ENCODE results near the gene CLASP1.
"Not testable (repeated sequence)": the region's sequence is repeated elsewhere in the genome, so short reads cannot be mapped to it uniquely, and the experiment has no call there.

Gene CLASP1

DNA sequence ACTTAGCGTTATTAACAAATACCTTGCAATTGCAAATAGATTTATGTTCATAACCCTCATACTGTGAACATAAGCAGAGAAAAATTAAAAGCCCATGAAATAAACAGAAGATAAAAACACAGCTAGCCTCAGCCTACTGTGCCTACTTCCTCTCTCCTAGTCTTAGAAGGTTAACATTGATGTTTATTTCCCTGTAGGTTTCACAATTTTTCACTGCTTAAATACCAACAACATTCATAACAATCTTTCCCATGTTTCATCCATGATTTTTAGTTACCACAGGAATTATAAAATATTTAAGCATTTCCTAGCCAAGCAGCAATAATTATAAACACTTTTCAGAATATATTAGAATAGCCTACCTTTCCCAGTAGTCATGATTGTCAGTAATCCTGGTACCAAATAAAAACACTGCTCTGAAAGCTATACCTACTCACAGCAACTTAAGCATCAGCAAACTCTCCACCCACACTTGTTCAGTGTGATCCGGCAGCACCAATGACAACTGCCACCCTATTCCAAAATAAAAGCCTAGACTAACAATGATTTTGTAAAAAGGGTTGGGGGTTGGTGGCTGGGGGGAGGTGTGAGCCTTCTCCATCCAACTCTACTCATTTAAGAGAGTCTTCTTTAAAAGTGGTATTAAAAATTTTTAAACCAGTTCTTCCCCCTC lies 159.2 kb downstream of the CLASP1 start:
- intact Hi-C loops (cut with DNase I), result no loop called here
- peak in 1 of 10 donors; percentile 67 for DNase-seq

DNA sequence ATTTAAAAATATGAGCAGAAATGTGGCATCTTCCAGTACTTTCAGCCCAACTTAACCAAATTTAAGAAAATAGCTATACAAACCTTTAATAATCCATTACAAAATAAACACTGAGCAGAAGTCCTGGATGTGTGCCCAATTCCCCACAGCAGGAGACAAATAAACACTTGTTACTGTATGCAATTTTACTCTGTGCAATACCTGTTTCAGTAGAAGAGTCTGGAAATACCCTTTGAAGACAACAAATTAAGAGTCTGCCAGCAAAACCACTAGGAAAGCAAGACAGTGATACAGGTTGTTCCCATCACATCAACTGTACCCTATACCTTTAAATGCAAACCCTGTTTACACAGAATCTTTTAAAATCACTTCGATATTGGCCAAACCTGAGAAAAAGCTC lies 160.0 kb downstream of the CLASP1 start:
- no peak for DNase-seq
- intact Hi-C loops (cut with DNase I), result no loop called here

DNA sequence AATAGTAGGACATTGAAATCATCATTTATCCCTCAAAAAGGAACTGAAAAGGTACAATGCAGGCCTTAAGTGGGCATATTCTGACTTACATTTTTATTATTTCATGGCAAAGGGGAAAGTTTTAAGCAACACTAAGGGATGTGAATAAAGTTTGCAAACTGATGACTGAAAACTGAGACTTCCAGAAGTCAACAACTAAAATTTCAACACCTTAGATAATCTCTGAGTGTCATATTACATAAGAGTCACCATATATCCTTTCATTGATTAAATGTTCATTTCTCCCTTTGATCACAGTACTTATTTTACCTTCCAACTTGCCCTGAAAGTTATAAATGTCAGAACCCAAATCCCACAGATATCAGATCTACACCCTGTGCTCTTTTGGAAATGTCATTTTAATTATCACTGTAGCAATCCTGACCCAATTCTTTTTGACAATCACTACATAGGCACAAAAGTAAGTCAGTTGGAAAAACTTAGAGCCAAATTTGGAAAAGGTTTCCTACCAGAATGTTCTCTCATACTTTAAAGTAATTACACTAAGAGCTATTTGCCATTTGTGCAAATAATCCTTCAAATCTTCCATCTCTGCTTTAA lies 163.0 kb downstream of the CLASP1 start:
- intact Hi-C loops (cut with DNase I), result no loop called here

DNA sequence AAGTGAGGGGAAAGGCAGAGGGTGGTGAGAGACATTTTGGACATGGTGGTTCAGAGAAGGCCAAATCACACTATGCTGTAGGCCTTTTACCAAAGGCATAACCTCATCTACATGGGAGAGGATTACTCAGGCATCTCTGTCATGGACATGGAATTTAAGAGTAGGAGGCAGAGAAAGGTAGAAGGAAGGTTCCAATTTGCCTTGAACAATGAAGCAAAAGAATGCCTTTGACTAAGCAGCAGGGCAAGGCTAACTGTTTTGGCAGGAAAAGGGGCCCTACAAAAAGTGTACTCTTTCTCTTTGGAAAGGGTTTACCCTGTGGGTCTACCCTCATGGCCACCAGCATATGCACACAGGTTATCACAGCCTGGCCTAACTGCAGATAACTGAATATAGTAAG lies 164.2 kb downstream of the CLASP1 start:
- intact Hi-C loops (cut with DNase I), result no loop called here

More for the DNA sequence above, 163.0 kb downstream of the CLASP1 start:
- no peak for DNase-seq

DNA sequence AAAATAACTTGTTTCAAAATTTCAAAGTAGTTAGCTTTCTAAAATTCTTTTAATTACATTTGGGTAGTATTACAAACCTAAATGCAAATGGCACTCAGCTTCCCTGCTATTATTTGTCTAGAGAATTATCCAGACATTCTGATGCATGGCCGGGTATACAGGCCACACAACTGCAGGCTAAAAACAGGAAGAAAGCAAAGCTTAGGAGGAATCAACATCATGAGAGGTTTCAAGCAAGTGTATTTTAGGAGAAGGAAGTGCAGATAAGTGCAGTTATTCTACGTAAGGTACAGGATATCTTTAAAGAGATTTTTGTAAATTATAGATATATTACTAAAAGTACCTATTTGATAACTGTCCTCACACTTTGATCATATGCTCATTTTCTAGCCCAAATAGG lies 165.4 kb downstream of the CLASP1 start:
- intact Hi-C loops (cut with DNase I), result no loop called here
- DNase-seq, result no peak

More for the DNA sequence above, 164.2 kb downstream of the CLASP1 start:
- DNase-seq, result no peak

DNA sequence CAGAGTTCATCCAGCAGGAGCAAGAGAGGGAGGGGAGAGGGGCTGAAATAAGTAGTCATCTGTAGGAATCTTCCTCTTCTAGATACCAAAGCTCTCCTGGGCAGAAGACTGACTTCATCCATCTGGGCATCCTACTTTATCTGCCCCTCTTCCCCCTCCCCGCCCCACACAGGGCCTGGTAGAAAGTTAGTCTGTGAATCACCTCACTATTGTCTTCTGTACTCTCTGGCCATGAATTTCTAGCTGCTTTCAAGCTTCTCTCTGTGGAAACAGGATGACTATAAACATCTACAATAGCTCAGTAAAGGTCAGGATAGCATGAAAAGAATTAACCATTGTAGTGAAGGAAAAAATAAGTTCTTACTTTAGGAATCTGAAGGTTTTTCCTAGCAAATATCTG lies 166.2 kb downstream of the CLASP1 start:
- intact Hi-C loops (cut with DNase I), result no loop called here
- no peak for DNase-seq

DNA sequence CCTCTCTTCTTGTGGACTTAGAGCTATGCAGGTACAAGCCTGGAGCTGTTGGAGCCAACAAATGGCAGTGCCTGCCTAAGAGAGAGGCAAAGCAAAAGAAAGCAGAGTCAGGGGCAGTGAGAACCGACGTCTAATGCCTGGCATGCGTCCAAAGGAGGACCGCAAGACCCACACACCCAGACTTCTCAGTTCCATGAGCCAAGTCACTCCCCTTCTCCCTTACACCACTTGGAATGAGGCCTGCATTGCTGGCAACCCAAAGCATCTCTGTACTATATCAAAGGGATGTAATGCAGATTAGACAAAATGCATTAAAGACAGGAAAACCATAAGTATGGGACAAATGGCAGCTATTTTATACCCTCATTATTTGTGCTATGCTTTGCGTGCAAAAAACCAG lies 168.4 kb downstream of the CLASP1 start:
- DNase-seq, result no peak
- intact Hi-C loops (cut with DNase I), result no loop called here

DNA sequence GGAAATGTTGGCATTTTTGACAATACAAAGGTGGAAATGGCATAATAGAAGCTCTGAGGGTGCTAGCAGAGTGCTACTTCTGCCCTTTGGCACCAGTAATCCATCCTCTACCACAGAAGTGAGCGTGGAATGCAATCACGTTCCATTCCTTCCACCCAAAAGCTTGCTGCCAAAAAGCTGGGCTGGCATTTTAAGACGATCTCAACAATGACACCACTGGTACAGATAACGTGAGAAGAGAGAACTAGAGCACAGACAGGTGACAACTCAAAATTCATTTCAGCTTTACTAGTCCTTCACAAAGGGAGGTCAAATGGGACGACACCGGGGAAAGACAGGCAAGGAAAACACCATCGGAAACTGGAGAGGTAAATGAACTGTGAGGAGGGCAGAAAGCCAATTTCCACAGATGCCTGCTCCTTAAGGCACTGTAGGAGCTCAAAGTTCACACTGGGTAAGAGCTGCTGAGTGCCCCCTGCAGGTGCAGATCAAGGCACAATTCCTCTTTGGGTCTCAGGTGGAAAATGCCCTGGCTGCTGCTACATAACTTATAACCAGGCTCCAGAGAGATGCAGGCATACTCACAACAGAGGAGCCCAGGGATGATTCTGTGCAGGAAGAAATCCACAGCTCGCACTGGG lies 169.3 kb downstream of the CLASP1 start:
- intact Hi-C loops (cut with DNase I), result no loop called here
- no peak for DNase-seq

DNA sequence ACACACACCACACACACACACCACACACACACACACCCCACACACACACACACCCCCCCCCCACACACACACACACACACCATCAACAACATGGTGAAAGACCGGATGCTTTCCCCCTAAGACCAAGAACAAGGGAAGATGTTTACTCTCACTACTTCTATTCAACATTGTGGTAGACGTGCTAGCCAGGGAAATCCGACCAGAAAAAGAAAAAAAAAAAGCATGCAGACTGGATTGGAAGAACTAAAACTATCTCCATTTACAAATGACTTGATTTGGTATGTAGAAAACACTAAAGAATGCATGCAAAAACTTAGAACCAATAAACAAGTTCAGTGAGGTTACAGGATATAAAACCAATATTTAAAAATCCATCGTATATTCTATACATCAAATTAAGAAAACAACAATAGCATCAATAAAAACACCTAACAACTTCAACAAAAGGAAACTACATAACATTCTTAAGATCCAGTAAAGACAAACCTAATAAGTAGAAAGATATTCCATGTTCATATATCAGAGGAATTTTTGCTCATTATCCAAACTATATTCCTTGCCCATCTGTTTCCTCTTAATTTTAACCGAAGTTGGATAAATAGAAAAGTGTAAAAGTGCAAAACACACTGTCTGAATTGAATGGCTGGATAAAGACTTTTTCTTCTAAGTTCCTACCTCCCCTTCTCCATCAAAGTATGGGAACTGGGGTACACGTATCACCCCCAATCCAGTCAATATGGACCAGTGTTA lies 170.1 kb downstream of the CLASP1 start:
- intact Hi-C loops (cut with DNase I), result no loop called here
- DNase-seq, result no peak

DNA sequence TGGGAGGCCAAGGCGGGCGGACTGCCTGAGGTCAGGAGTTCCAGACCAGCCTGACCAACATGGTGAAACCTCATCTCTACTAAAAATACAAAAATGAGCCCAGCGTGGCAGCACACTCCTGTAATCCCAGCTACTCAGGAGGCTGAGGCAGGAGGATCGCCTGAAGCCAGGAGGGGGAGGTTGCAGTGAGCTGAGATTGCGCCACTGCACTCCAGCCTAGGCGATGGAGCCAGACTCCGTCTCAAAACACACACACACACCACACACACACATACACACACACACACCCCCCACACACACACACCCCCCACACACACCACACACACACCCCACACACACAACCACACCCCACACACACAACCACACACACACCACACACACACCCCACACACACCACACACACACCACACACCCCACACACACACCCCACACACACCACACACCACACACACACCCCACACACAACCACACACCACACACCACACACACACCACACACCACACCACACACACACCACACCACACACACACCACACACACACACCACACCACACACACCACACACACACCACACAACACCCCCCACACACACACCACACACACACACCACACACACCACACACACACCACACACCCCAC lies 170.8 kb downstream of the CLASP1 start:
- DNase-seq; intact Hi-C loops (cut with DNase I): not testable (repeated sequence)

DNA sequence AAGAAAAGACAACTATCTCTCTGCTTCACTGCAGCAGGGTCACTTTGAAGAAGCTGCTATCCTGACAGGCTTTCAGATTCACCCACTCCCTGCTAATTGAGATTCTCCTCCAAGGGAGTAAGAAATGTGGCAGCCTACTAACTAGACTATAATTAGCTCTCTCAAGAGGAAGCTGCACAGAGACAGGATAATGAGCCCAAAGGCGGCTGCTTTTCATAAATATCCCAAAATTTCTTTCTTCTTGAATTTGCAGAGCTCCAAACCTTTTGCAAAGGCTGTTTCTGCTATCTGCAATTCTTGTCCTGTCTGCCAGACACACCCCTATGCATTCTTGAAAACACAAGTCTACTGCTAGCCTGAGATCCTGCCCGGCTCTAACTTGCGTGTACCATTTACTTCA lies 172.6 kb downstream of the CLASP1 start:
- peak in 1 of 10 donors; percentile 21 for DNase-seq
- intact Hi-C loops (cut with DNase I), result no loop called here

DNA sequence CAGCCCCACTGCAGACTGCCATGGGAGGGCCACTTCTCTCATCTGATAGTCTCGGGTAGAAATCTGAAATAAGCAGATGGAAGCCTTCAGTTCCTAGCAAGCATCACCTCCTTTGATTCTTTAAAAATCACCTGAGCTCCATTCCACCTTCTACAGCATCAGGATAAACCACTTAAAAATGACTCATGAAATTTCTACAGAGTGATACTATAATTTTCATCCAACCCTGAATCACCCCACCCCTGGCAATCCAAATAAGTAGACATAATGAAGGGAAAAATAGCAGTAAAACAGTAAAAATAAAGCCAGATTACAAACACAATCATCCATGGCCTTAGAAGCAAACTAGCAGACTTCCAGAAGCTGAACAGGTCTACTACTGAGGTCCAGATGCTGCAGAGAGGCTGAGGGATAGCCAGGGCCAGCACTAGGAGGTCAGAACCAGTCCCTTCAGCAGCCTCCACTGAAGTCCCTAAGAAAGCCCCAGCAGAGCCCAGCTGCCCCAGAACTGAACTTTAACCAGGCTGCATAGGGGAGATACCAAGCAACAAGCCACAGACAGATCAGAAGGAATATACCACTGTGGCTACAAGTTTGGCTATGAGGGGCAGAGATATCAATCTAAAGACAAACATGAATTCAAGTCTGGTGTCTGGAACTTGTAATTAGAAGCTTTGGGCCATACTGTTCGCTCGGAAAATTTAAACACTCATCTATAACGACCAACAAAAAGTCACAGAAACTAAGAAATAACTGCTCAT lies 173.3 kb downstream of the CLASP1 start:
- intact Hi-C loops (cut with DNase I), result no loop called here
- DNase-seq, result no peak

DNA sequence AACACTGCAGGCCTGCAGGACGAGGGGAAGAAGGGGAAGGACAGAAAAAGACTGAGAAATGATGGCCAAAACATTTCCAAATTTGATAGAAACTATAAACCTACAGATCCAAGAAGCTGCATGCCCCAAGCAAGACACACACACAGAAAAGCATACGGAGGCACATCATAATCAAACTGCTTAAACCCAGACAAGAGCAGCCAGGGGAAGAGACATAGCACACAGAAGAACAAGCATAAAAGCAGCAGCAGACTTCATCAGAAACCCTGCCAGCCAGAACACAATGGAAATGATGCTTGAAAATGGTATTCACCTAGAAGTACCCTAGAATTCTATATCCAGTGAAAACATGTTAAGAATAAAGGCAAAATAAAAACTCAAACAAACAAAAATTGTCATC lies 175.8 kb downstream of the CLASP1 start:
- intact Hi-C loops (cut with DNase I), result no loop called here
- DNase-seq, result no peak

DNA sequence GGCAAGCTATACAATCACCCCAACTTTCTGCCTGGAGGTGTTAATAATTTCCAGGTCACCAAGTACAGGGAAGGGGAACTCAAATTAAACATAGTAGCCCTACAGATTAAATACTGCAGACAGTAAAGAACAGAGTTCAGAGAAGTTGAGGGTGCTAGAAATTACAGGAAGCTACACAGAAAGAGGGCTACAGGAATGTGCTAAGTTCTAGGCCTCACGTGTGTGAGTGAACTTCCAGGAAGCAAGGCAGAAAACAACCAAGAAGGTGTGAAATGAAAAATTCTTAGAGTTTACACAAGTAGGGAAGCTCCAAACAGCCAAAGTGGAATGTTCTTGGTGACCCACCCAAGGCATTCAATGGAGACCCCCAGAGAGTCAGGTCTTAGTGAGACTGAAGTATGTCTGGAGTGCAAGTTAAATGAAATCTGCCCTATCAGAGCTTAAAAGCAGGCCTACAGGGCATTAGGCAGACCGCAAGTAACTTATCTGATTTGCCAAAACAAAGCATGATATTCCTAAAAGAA lies 176.7 kb downstream of the CLASP1 start:
- DNase-seq, result no peak
- intact Hi-C loops (cut with DNase I), result no loop called here

DNA sequence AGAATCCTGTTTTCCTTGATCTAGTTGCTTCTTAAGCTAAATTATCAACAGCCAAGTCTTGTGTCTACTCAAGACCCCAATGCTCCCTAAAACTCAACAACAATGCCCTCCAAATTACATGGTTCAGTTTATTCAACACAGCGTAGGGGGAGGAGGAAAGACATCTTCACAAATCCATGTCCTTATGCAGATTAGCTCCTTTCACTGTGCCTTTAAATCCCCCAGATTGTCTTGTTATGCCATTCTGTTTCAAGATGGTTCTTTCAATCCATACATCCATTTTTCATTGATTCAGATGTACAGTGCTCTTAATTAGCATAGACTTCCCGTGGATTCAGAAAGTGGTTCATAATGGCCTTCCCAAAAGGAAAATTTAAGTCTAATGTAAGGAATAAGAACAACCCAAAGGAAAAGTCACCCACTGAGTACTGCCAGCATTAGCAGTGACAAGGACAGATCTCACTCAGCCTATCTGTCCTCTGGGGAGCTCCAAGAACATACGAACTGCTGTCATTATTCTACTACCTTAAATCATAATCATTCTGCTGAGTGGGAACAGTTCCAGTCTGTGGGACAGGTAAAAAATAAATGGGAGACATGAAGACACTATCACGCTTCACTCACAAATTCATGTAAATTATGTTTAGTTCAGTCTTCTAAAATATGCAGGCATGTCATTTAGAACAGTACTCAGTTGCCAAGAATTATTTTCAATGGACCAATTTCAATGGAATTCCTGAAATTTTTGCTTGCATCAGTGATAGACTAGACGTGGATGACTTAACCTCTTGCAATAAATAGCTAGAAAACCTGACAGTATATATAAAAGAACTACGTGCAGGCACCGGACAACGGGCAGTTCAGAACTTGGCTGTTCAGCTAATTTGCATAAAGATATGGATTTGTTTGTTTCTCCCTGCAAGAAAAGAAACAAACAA lies 177.5 kb downstream of the CLASP1 start:
- DNase-seq, result no peak
- intact Hi-C loops (cut with DNase I), result no loop called here

DNA sequence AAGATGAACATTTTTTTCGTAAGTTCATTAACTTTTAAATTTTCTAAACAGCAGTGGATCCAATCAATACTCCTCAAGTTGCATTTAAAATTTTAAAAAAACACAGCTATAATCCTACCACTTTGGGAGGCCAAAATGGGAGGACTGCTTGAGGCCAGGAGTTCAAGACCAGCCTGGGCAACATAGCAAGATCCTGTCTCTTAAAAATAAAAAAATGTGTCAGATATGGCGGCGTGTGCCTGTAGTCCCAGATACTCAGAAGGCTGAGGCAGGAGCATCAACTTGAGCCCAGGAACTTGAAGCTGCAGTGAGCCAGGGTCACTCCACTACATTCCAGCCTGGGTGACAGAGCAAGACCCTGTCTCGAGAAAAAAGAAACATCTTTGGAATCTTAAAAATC lies 178.3 kb downstream of the CLASP1 start:
- intact Hi-C loops (cut with DNase I), result no loop called here
- DNase-seq, result no peak

DNA sequence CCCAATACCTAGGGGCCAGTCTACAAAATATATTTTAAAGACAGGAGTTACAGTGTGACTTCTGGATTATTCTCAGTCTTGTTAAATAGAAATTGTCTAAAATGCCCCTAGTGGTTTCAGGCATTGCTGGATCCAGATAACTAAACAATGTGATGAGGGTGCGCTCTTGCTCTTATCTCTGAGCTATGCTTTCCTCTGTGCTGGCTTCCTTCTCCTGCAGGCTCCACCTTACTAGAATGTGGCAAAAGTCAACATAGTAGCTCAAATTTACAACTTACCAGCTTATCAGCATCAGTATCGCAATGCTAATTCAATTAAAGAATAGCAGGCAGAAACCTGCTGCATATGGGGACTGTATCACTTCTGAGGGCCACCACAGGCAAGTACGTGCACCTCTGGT lies 179.9 kb downstream of the CLASP1 start:
- no peak for DNase-seq

DNA sequence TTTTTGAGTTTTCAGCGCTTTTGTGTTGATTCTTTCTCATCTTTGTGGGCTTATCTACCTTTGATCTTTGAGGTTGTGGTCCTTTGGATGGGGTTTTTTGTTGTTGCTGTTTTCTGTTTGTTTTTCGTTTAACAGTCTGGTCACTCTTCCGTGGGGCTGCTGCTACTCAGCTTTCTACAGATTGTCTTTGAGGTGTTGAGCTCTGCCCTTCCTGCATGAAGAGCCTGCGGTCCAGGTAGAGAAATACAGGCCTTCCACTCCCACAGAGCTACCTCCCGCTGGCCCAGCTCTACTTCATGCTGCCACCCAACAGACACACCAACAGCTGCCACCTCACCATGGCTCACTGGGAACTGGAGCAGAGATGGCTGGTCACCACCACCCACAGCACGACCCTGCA lies 180.3 kb downstream of the CLASP1 start:
- peak in 1 of 10 donors; percentile 52 for DNase-seq
- intact Hi-C loops (cut with DNase I), result no loop called here

More for the DNA sequence above, 179.9 kb downstream of the CLASP1 start:
- intact Hi-C loops (cut with DNase I), result no loop called here

DNA sequence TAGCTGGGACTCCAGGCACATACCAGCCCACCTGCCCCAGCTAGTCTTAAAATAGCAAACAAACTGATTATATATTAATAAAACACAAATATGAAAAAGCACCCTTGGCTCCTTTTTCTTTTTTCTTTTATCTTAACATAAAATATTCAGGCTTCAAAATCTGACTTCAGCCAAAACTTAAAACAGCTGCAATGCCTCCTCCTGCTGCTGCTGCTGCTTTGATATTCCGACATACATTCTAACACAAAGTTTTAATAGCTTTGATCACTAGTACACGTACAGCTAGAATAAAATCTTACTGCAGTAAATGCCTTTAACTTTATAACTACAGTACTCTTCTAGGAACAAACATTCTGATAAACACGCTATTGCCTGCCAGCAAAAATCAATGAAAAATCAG lies 190.0 kb downstream of the CLASP1 start:
- DNase-seq, result no peak

More for the DNA sequence above, 190.0 kb downstream of the CLASP1 start:
- intact Hi-C loops (cut with DNase I), result no loop called here
